A549 (cell line): ENCODE measurements around the gene ENAH. TPM values are rescaled to one million over a fixed set of nuclear protein-coding genes. Genes with fewer than 3 reads are reported as not detected.

Source experiments
- BHLHE40 ChIP-seq: IDR thresholded peaks from 2 replicates; pipeline ENCODE4 v1.6.1; 2012; ENCODE audit warnings: low read depth, low read length, inconsistent platforms
- CEBPB ChIP-seq, 2 experiments: fragments of >200 bp in 1 of 2; sonication (Bioruptor Twin) in 1 of 2; formaldehyde crosslinking in 1 of 2; IDR thresholded peaks; 2 replicates each; pipeline ENCODE4 v1.6.1; 2012 to 2016
- CHD4 ChIP-seq: fragments of 200-600 bp; sonication (generic); IDR thresholded peaks from 2 replicates; pipeline ENCODE4 v1.6.1; 2016; ENCODE audit warnings: antibody characterized with exemption, mild to moderate bottlenecking, borderline replicate concordance
- EHF ChIP-seq: fragments of 250-450 bp; sonication (Bioruptor Pico); IDR thresholded peaks from 2 replicates; pipeline ENCODE4 v1.5.0; 2020; ENCODE audit warnings: mild to moderate bottlenecking
- EP300 ChIP-seq, 2 experiments: fragments of >200 bp; sonication (Bioruptor Twin); formaldehyde crosslinking; IDR thresholded peaks; 2 replicates in 1 of 2; 3 replicates in 1 of 2; pipeline ENCODE4 v1.6.1; 2016 to 2017
- FOSB ChIP-seq: fragments of 250-450 bp; sonication (Bioruptor Pico); IDR thresholded peaks from 2 replicates; pipeline ENCODE4 v1.5.0; 2020; ENCODE audit warnings: mild to moderate bottlenecking, moderate library complexity
- FOSL2 ChIP-seq, 2 experiments: fragments of 450-650 bp in 1 of 2; fragments of >200 bp in 1 of 2; sonication (Bioruptor Twin) in 1 of 2; formaldehyde crosslinking; IDR thresholded peaks; 2 replicates each; pipeline versions ENCODE4 v1.5.0 to v1.6.1; 2016 to 2020; ENCODE audit warnings: mild to moderate bottlenecking in 1 of 2, moderate library complexity in 1 of 2
- FOXS1 ChIP-seq: fragments of 250-450 bp; sonication (Bioruptor Pico); IDR thresholded peaks from 2 replicates; pipeline ENCODE4 v1.5.0; 2020; ENCODE audit warnings: mild to moderate bottlenecking, moderate library complexity
- GATA3 ChIP-seq: IDR thresholded peaks from 2 replicates; pipeline ENCODE4 v1.6.1; 2012; ENCODE audit warnings: borderline replicate concordance
- HEYL ChIP-seq: fragments of 250-450 bp; sonication (Bioruptor Pico); IDR thresholded peaks from 2 replicates; pipeline ENCODE4 v1.8.0; 2021; ENCODE audit warnings: mild to moderate bottlenecking, moderate library complexity
- HOXA7 ChIP-seq: fragments of 250-450 bp; sonication (Bioruptor Pico); IDR thresholded peaks from 2 replicates; pipeline ENCODE4 v1.5.0; 2020; ENCODE audit warnings: mild to moderate bottlenecking, moderate library complexity
- JUN ChIP-seq, 2 experiments: fragments of >200 bp; sonication (Bioruptor Twin); formaldehyde crosslinking; IDR thresholded peaks; 2 replicates in 1 of 2; 3 replicates in 1 of 2; pipeline ENCODE4 v1.6.1; 2016 to 2017
- MAFK ChIP-seq: fragments of 450-650 bp; IDR thresholded peaks from 2 replicates; pipeline ENCODE4 v1.6.1; 2014; ENCODE audit not compliant: partially characterized antibody
- MYC ChIP-seq: IDR thresholded peaks from 2 replicates; pipeline ENCODE4 v1.6.1; 2012; ENCODE audit warnings: mild to moderate bottlenecking, inconsistent platforms, low read length, improper control_type of control experiment, borderline replicate concordance
- PHF8 ChIP-seq: fragments of 200-600 bp; sonication (generic); IDR thresholded peaks from 2 replicates; pipeline ENCODE4 v1.6.1; 2016; ENCODE audit warnings: low read depth, mild to moderate bottlenecking, antibody characterized with exemption, moderate library complexity, borderline replicate concordance
- RCOR1 ChIP-seq: fragments of 150-350 bp; IDR thresholded peaks from 2 replicates; pipeline ENCODE4 v1.6.1; 2014; ENCODE audit warnings: antibody characterized with exemption, low read length, low read depth
- RFX5 ChIP-seq: fragments of 450-650 bp; IDR thresholded peaks from 2 replicates; pipeline ENCODE4 v1.7.1; 2014; ENCODE audit warnings: antibody characterized with exemption, mild to moderate bottlenecking, moderate library complexity
- TP53 ChIP-seq: fragments of 250-450 bp; sonication (Bioruptor Pico); IDR thresholded peaks from 2 replicates; pipeline ENCODE4 v1.5.0; 2021; ENCODE audit warnings: mild to moderate bottlenecking, moderate library complexity
- polyA plus RNA-seq, 4 experiments: library from polyadenylated mRNA; depleted of rRNA in 3 of 4; stranded (reverse); fragments of >200 nt; fragmentation: RNase III in 1 of 4; extraction: RNeasy Plus Mini Kit Qiagen cat#74134 plus additional on column Dnase treatment in 1 of 4; gene quantifications; 2 replicates in 3 of 4; 3 replicates in 1 of 4; pipeline ENCODE4 v1.2.3, GENCODE V29; 2011 to 2017
- TF ChIP-seq, protein P1 (sequence below): fragments of >200 bp; sonication (Bioruptor Twin); formaldehyde crosslinking; IDR thresholded peaks from 3 replicates; pipeline ENCODE4 v1.6.1; 2016
- TF ChIP-seq, protein P2 (sequence below): fragments of 450-650 bp; IDR thresholded peaks from 2 replicates; pipeline ENCODE4 v1.6.1; 2014; ENCODE audit warnings: antibody characterized with exemption
- TF ChIP-seq, protein P3 (sequence below): fragments of 250-450 bp; sonication (Bioruptor Pico); IDR thresholded peaks from 2 replicates; pipeline ENCODE4 v1.5.0; 2021; ENCODE audit warnings: mild to moderate bottlenecking, moderate library complexity, borderline replicate concordance
- TF ChIP-seq, protein P4 (sequence below): fragments of >200 bp; sonication (Bioruptor Twin); formaldehyde crosslinking; IDR thresholded peaks from 3 replicates; pipeline ENCODE4 v1.5.1; 2016

The ENAH gene
- polyA plus RNA-seq, 2 of the 4 experiments (the other 2 are of a cell fraction), result 142 to 155 TPM

DNA sequence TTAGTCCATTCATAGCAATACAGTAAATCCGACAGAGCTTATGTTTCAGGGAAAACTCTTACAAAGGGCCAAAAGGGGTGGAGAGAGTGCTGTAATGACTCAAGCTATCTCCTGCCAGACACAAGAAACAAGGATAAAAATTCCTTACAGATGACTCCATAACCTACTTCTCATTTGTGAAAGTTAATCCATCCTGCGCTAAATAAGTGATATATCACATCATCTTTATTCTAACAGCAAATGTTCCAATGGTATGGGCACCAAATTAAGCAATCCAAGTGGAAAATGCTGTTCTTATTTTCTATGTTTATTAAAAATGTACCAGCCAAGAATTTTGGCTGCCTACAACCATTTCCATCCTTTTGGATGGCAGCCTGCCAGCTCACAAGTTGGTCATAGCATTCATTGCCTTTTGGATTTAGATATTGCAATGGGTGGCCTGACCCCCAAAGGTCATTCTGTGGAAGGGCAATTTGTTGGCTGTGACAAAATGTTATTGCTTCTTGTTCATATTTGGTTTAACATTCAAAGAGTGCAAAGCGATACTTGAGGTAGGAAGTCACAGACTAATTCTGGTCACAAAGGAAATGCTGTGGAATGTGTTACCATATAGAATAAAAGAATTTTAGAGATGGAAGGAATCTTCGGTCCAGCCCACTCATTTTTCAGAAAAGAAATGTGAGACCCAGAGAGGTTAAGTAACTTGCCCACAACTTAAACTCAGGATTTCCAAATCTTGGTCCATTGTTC, 2.8 kb upstream of the ENAH start (continued):
- TF ChIP-seq, protein P1, sequence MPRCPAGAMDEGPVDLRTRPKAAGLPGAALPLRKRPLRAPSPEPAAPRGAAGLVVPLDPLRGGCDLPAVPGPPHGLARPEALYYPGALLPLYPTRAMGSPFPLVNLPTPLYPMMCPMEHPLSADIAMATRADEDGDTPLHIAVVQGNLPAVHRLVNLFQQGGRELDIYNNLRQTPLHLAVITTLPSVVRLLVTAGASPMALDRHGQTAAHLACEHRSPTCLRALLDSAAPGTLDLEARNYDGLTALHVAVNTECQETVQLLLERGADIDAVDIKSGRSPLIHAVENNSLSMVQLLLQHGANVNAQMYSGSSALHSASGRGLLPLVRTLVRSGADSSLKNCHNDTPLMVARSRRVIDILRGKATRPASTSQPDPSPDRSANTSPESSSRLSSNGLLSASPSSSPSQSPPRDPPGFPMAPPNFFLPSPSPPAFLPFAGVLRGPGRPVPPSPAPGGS, result peak; percentile 78; the same call in 2 of the 3 replicates
- TF ChIP-seq MYC (no peak), TP53 (no peak), PHF8 (no peak), CEBPB (IDR thresholded peaks at IDR 0.05) (peak; percentile 55 to 75; a peak in 3 of 4 replicates), FOXS1 (CRISPR knock-in tag) (no peak), GATA3 (peak; percentile 76; the same call in 1 of the 2 replicates), RFX5 (no peak), RCOR1 (no peak), EP300 (IDR thresholded peaks at IDR 0.05) (peak; percentile 41 to 51; a peak in 2 of 5 replicates), HEYL (CRISPR knock-in tag) (no peak), MAFK (no peak), EHF (CRISPR knock-in tag) (no peak), CHD4 (no peak), HOXA7 (CRISPR knock-in tag) (no peak), BHLHE40 (no peak), FOSL2 (IDR thresholded peaks at IDR 0.05) (peak; percentile 76), FOSL2 (CRISPR knock-in tag; IDR thresholded peaks at IDR 0.05) (peak; percentile 90), JUN (IDR thresholded peaks at IDR 0.05) (peak; percentile 80 to 87; a peak in 3 of 5 replicates), FOSB (CRISPR knock-in tag) (no peak)
- TF ChIP-seq, protein P2, sequence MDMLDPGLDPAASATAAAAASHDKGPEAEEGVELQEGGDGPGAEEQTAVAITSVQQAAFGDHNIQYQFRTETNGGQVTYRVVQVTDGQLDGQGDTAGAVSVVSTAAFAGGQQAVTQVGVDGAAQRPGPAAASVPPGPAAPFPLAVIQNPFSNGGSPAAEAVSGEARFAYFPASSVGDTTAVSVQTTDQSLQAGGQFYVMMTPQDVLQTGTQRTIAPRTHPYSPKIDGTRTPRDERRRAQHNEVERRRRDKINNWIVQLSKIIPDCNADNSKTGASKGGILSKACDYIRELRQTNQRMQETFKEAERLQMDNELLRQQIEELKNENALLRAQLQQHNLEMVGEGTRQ, result no peak
- TF ChIP-seq, protein P3, sequence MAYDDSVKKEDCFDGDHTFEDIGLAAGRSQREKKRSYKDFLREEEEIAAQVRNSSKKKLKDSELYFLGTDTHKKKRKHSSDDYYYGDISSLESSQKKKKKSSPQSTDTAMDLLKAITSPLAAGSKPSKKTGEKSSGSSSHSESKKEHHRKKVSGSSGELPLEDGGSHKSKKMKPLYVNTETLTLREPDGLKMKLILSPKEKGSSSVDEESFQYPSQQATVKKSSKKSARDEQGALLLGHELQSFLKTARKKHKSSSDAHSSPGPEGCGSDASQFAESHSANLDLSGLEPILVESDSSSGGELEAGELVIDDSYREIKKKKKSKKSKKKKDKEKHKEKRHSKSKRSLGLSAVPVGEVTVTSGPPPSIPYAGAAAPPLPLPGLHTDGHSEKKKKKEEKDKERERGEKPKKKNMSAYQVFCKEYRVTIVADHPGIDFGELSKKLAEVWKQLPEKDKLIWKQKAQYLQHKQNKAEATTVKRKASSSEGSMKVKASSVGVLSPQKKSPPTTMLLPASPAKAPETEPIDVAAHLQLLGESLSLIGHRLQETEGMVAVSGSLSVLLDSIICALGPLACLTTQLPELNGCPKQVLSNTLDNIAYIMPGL, result no peak
- TF ChIP-seq, protein P4, sequence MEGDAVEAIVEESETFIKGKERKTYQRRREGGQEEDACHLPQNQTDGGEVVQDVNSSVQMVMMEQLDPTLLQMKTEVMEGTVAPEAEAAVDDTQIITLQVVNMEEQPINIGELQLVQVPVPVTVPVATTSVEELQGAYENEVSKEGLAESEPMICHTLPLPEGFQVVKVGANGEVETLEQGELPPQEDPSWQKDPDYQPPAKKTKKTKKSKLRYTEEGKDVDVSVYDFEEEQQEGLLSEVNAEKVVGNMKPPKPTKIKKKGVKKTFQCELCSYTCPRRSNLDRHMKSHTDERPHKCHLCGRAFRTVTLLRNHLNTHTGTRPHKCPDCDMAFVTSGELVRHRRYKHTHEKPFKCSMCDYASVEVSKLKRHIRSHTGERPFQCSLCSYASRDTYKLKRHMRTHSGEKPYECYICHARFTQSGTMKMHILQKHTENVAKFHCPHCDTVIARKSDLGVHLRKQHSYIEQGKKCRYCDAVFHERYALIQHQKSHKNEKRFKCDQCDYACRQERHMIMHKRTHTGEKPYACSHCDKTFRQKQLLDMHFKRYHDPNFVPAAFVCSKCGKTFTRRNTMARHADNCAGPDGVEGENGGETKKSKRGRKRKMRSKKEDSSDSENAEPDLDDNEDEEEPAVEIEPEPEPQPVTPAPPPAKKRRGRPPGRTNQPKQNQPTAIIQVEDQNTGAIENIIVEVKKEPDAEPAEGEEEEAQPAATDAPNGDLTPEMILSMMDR, result peak; percentile 49; the same call in 2 of the 3 replicates
